HT1080 (cell line): ENCODE measurements around the gene NLRC5. TPM values are rescaled to one million over a fixed set of nuclear protein-coding genes. Genes with fewer than 3 reads are reported as not detected.

ENCODE experiments used
- DNase-seq: peaks from one replicate; pipeline ENCODE4 v3.0.0-alpha.2; 2015; ENCODE audit warnings: low read depth
- total RNA-seq: library from RNA; depleted of rRNA; stranded (reverse); fragments of >200 nt; shearing (Covaris generic); gene quantifications from 2 replicates; pipeline ENCODE4 v1.2.3, GENCODE V29; 2014

NLRC5 gene
- total RNA-seq, 1 experiment from 2014 or later: 14.3 TPM

- no peak for DNase-seq
Observed at GRCh38 chr16:57024894-57025680, 35.7 kb downstream of the NLRC5 start.

- DNase-seq: no peak
Observed at GRCh38 chr16:57025941-57026777, 36.8 kb downstream of the NLRC5 start.

GRCh38 chr16:57026778-57027062 lies 37.4 kb downstream of the NLRC5 start:
- no peak for DNase-seq

GRCh38 chr16:57027067-57027466 lies 37.7 kb downstream of the NLRC5 start:
- no peak for DNase-seq

- no peak for DNase-seq
Observed at GRCh38 chr16:57028086-57028485, 38.7 kb downstream of the NLRC5 start.

- DNase-seq: peak; percentile 32
Observed at GRCh38 chr16:57029161-57030160, 40.1 kb downstream of the NLRC5 start.

- DNase-seq: no peak
Observed at GRCh38 chr16:57030346-57030902, 41.1 kb downstream of the NLRC5 start.

- no peak for DNase-seq
Observed at GRCh38 chr16:57031156-57031555, 41.8 kb downstream of the NLRC5 start.

- no peak for DNase-seq
Observed at GRCh38 chr16:57032346-57032745, 43.0 kb downstream of the NLRC5 start.

GRCh38 chr16:57032931-57033330 lies 43.6 kb downstream of the NLRC5 start:
- DNase-seq: no peak

- no peak for DNase-seq
Observed at GRCh38 chr16:57036315-57036714, 47.0 kb downstream of the NLRC5 start.

GRCh38 chr16:57036945-57037344 lies 47.6 kb downstream of the NLRC5 start:
- DNase-seq: no peak

GRCh38 chr16:57038166-57038565 lies 48.8 kb downstream of the NLRC5 start:
- peak; percentile 67 for DNase-seq

- DNase-seq: peak; percentile 81
Observed at GRCh38 chr16:57039148-57039812, 49.9 kb downstream of the NLRC5 start.

GRCh38 chr16:57041182-57042156 lies 52.1 kb downstream of the NLRC5 start:
- no peak for DNase-seq

GRCh38 chr16:57042157-57043111 lies 53.1 kb downstream of the NLRC5 start:
- DNase-seq: no peak

GRCh38 chr16:57043248-57043647 lies 53.9 kb downstream of the NLRC5 start:
- DNase-seq: no peak
